Renal cortex interstitium (tissue), 11 donors: ENCODE results near the gene FOS. TPM values are rescaled to one million over a fixed set of nuclear protein-coding genes. Genes with fewer than 3 reads are reported as not detected.
"Not testable (repeated sequence)": the region's sequence is repeated elsewhere in the genome, so short reads cannot be mapped to it uniquely, and the experiment has no call there.

ENCODE experiments used
- DNase-seq, 11 donors: peaks; one replicate each; pipeline ENCODE4 v3.0.0-alpha.2; 2013; ENCODE audit warnings: low read depth in 9 of 11, low spot score in 4 of 11; ENCODE audit errors: extremely low read depth in 1 of 11
- polyA plus RNA-seq, 3 donors: library from polyadenylated mRNA; unstranded; fragments of 120-200 nt; gene quantifications; one replicate each; pipeline ENCODE4 v1.2.1, GENCODE V29; 2013; ENCODE audit not compliant: insufficient read length in 3 of 3

The FOS gene
- polyA plus RNA-seq, 3 donors: 241 to 640 (median 512) TPM

GRCh38 chr14:75299576-75299975, 20.9 kb downstream of the FOS start:
- no peak for DNase-seq

GRCh38 chr14:75301666-75302325, 23.2 kb downstream of the FOS start:
- no peak for DNase-seq

GRCh38 chr14:75303381-75303789, 24.8 kb downstream of the FOS start:
- DNase-seq: peak in 4 of 11 donors; percentile 61 to 65 (median 64)

- not testable (repeated sequence) for DNase-seq
These were observed 27.8 kb downstream of the FOS start for GRCh38 chr14:75306410-75306809.

GRCh38 chr14:75306927-75307699, 28.5 kb downstream of the FOS start:
- DNase-seq: no peak

GRCh38 chr14:75307700-75308379, 29.2 kb downstream of the FOS start:
- DNase-seq: peak in 10 of 11 donors; percentile 74 to 89 (median 82)

- not testable (repeated sequence) for DNase-seq
These were observed 30.4 kb downstream of the FOS start for GRCh38 chr14:75308991-75309390.

GRCh38 chr14:75309561-75309960, 30.9 kb downstream of the FOS start:
- DNase-seq: not testable (repeated sequence)

GRCh38 chr14:75310295-75311111, 31.9 kb downstream of the FOS start:
- DNase-seq: peak in 10 of 11 donors; percentile 55 to 84 (median 72)

GRCh38 chr14:75311356-75311755, 32.7 kb downstream of the FOS start:
- DNase-seq: no peak

GRCh38 chr14:75312341-75312740, 33.7 kb downstream of the FOS start:
- DNase-seq: no peak

- DNase-seq: no peak
These were observed 34.7 kb downstream of the FOS start for GRCh38 chr14:75313294-75313693.

GRCh38 chr14:75315144-75315543, 36.5 kb downstream of the FOS start:
- DNase-seq: peak in 2 of 11 donors; percentile 43 to 58

GRCh38 chr14:75317148-75317547, 38.5 kb downstream of the FOS start:
- no peak for DNase-seq

GRCh38 chr14:75318353-75318752, 39.7 kb downstream of the FOS start:
- no peak for DNase-seq

- no peak for DNase-seq
These were observed 40.4 kb downstream of the FOS start for GRCh38 chr14:75319021-75319420.

GRCh38 chr14:75320196-75320595, 41.6 kb downstream of the FOS start:
- DNase-seq: no peak

GRCh38 chr14:75322746-75323145, 44.1 kb downstream of the FOS start:
- no peak for DNase-seq

- no peak for DNase-seq
These were observed 44.9 kb downstream of the FOS start for GRCh38 chr14:75323571-75323970.
